H1 (cell line): ENCODE measurements around the gene VAV2. TPM values are rescaled to one million over a fixed set of nuclear protein-coding genes. Genes with fewer than 3 reads are reported as not detected.

ENCODE experiments used
- ATF3 ChIP-seq: IDR thresholded peaks from 2 replicates; pipeline ENCODE4 v1.6.1; 2011; ENCODE audit warnings: low read depth, mild to moderate bottlenecking, low read length; ENCODE audit not compliant: insufficient read depth
- BRCA1 ChIP-seq: IDR thresholded peaks from 2 replicates; pipeline ENCODE4 v1.6.1; 2012; ENCODE audit warnings: low read depth, low read length, improper control_type of control experiment
- CHD7 ChIP-seq: fragments of 300-600 bp; sonication (generic); IDR thresholded peaks from 2 replicates; pipeline ENCODE4 v1.7.1; 2012; ENCODE audit warnings: low read length, moderate library complexity, mild to moderate bottlenecking, inconsistent platforms; ENCODE audit not compliant: insufficient replicate concordance
- CTBP2 ChIP-seq: IDR thresholded peaks from 2 replicates; pipeline ENCODE4 v1.7.0; 2011; ENCODE audit warnings: borderline replicate concordance, mild to moderate bottlenecking, moderate library complexity, mixed read lengths, low read length; ENCODE audit not compliant: insufficient read depth, insufficient read length
- JUND ChIP-seq: IDR thresholded peaks from 2 replicates; pipeline ENCODE4 v1.6.1; 2011; ENCODE audit warnings: mild to moderate bottlenecking, improper control_type of control experiment, low read length
- PHF8 ChIP-seq: fragments of 200-600 bp; sonication (generic); conservative IDR thresholded peaks from 2 replicates; pipeline ENCODE4 v1.7.1; 2012; ENCODE audit warnings: low read depth, mild to moderate bottlenecking, inconsistent platforms, low read length, moderate library complexity
- RXRA ChIP-seq: IDR thresholded peaks from 2 replicates; pipeline ENCODE4 v1.6.1; 2011; ENCODE audit warnings: low read depth, mild to moderate bottlenecking, low read length, moderate library complexity; ENCODE audit not compliant: insufficient read depth
- TAF1 ChIP-seq: IDR thresholded peaks from 2 replicates; pipeline ENCODE4 v1.6.1; 2011; ENCODE audit warnings: mild to moderate bottlenecking, low read depth, low read length
- polyA plus RNA-seq, 7 experiments: library from polyadenylated mRNA; depleted of rRNA in 3 of 7; stranded (reverse) in 5 of 7; unstranded in 2 of 7; fragments of >200 nt in 5 of 7; fragments of 200-250 nt in 2 of 7; gene quantifications; 1 replicate in 5 of 7; 2 replicates in 1 of 7; 4 replicates in 1 of 7; pipeline versions ENCODE4 v1.2.1 to v1.2.3, GENCODE V29; 2011 to 2013; ENCODE audit warnings: missing spikeins in 2 of 7, mixed read lengths in 2 of 7
- total RNA-seq: library from RNA; stranded (reverse); fragmentation: NEBNext Ultra II Directional; extraction: Animal tissue kit (Norgen Biotek cat#: 25700); gene quantifications from 2 replicates; pipeline ENCODE4 v1.2.1, GENCODE V29; 2021

Gene VAV2
- total and polyA plus RNA-seq, 2 of the 8 experiments (the other 6 are each of a cell fraction or from before 2014, with no cell fraction given) = 13.6 to 37.6 TPM

- TF ChIP-seq JUND (no peak), CTBP2 (no peak), CHD7 (no peak), RXRA (no peak), ATF3 (no peak), TAF1 (no peak), BRCA1 (no peak), PHF8 (no peak)
Measured at GRCh38 chr9:133861692-133862091, 130.4 kb downstream of the VAV2 start (continued).
